WTC11 (cell line): ENCODE results near the gene ROBO1. TPM values are rescaled to one million over a fixed set of nuclear protein-coding genes. Genes with fewer than 3 reads are reported as not detected.

ENCODE experiments used
- ATAC-seq: fragments of 200-7000 bp; cut with Tn5 transposase; 2 replicates; pipeline ENCODE4 v1.10.0; 2021; ENCODE audit warnings: mild to moderate bottlenecking, moderate library complexity
- CTCF ChIA-PET: fragments of 300-600 bp; sonication (Branson Sonifier 250); formaldehyde crosslinking; loops from one replicate; lab custom pipeline; 2021; ENCODE audit warnings: antibody characterized with exemption; lab: Charles Lee
- POLR2A ChIA-PET: fragments of 350-600 bp; sonication (Branson Sonifier 250); formaldehyde crosslinking; loops from one replicate; lab custom pipeline; 2021; ENCODE audit warnings: antibody characterized with exemption; lab: Charles Lee
- DNase-seq: peaks from one replicate; pipeline ENCODE4 v3.0.0; 2021; ENCODE audit warnings: low spot score
- H3K27ac Mint-ChIP-seq: 2 replicates; pipeline ENCODE4 v1.8.0; 2021; ENCODE audit warnings: mixed read lengths
- H3K27me3 Mint-ChIP-seq: 2 replicates; pipeline ENCODE4 v1.8.0; 2021; ENCODE audit warnings: low read depth, mild to moderate bottlenecking, moderate library complexity, mixed read lengths
- H3K36me3 Mint-ChIP-seq: 2 replicates; pipeline ENCODE4 v1.8.0; 2021; ENCODE audit warnings: mixed read lengths
- H3K4me1 Mint-ChIP-seq: 2 replicates; pipeline ENCODE4 v1.8.0; 2022; ENCODE audit warnings: mixed read lengths
- H3K4me3 Mint-ChIP-seq: 2 replicates; pipeline ENCODE4 v1.8.0; 2021; ENCODE audit warnings: mild to moderate bottlenecking, moderate library complexity, mixed read lengths
- H3K9me3 Mint-ChIP-seq: 2 replicates; pipeline ENCODE4 v1.8.0; 2021; ENCODE audit warnings: mixed read lengths
- CREM ChIP-seq: sonication (generic); formaldehyde crosslinking; IDR thresholded peaks from 2 replicates; pipeline ENCODE4 v1.8.1; 2022; ENCODE audit warnings: mild to moderate bottlenecking, missing genetic modification reagents, moderate library complexity
- ELF4 ChIP-seq: sonication (generic); formaldehyde crosslinking; IDR thresholded peaks from 2 replicates; pipeline ENCODE4 v1.8.1; 2022; ENCODE audit warnings: low read depth, mild to moderate bottlenecking, moderate library complexity, missing genetic modification reagents
- FOXJ3 ChIP-seq: sonication (generic); formaldehyde crosslinking; IDR thresholded peaks from 2 replicates; pipeline ENCODE4 v1.9.0; 2021; ENCODE audit warnings: missing genetic modification reagents, mild to moderate bottlenecking, borderline replicate concordance
- GRHL2 ChIP-seq: fragments of 250-450 bp; sonication (Bioruptor Pico); IDR thresholded peaks from 2 replicates; pipeline ENCODE4 v1.8.0; 2022; ENCODE audit warnings: mild to moderate bottlenecking, moderate library complexity; ENCODE audit not compliant: insufficient replicate concordance, severe bottlenecking
- MYBL2 ChIP-seq: sonication (generic); formaldehyde crosslinking; IDR thresholded peaks from 2 replicates; pipeline ENCODE4 v1.8.1; 2023; ENCODE audit warnings: mild to moderate bottlenecking, moderate library complexity, missing genetic modification reagents
- SMAD3 ChIP-seq: sonication (generic); formaldehyde crosslinking; IDR thresholded peaks from 2 replicates; pipeline ENCODE4 v1.8.0; 2022; ENCODE audit warnings: missing genetic modification reagents, mild to moderate bottlenecking, borderline replicate concordance
- SP1 ChIP-seq: sonication (generic); formaldehyde crosslinking; conservative IDR thresholded peaks from 2 replicates; pipeline ENCODE4 v1.8.1; 2022; ENCODE audit warnings: missing genetic modification reagents
- TEAD1 ChIP-seq: sonication (generic); formaldehyde crosslinking; IDR thresholded peaks from 2 replicates; pipeline ENCODE4 v1.8.0; 2022; ENCODE audit warnings: mild to moderate bottlenecking, missing genetic modification reagents
- ZBTB21 ChIP-seq: sonication (generic); formaldehyde crosslinking; IDR thresholded peaks from 2 replicates; pipeline ENCODE4 v1.8.1; 2023; ENCODE audit warnings: mild to moderate bottlenecking, missing genetic modification reagents, borderline replicate concordance
- ZNF121 ChIP-seq: sonication (generic); formaldehyde crosslinking; IDR thresholded peaks from 2 replicates; pipeline ENCODE4 v1.8.0; 2023; ENCODE audit warnings: missing genetic modification reagents
- ZNF396 ChIP-seq: fragments of 250-450 bp; sonication (Bioruptor Pico); IDR thresholded peaks from 2 replicates; pipeline ENCODE4 v1.8.0; 2021; ENCODE audit warnings: mild to moderate bottlenecking, moderate library complexity, borderline replicate concordance
- total RNA-seq: library from RNA; stranded (reverse); gene quantifications from 3 replicates; pipeline ENCODE4 v1.2.3, GENCODE V29; 2021
- TF ChIP-seq, protein P1 (sequence below): sonication (generic); formaldehyde crosslinking; IDR thresholded peaks from 2 replicates; pipeline ENCODE4 v1.8.0; 2023; ENCODE audit warnings: missing genetic modification reagents
- TF ChIP-seq, protein P2 (sequence below): sonication (generic); formaldehyde crosslinking; IDR thresholded peaks from 2 replicates; pipeline ENCODE4 v1.8.1; 2022; ENCODE audit warnings: mild to moderate bottlenecking, missing genetic modification reagents, moderate library complexity, borderline replicate concordance
- TF ChIP-seq, protein P3 (sequence below): sonication (generic); formaldehyde crosslinking; conservative IDR thresholded peaks from 2 replicates; pipeline ENCODE4 v1.8.1; 2022; ENCODE audit warnings: mild to moderate bottlenecking, missing genetic modification reagents
- TF ChIP-seq, protein P4 (sequence below): fragments of 250-450 bp; sonication (Bioruptor Pico); IDR thresholded peaks from 2 replicates; pipeline ENCODE4 v2.1.2; 2022; ENCODE audit warnings: mild to moderate bottlenecking, moderate library complexity
- TF ChIP-seq, protein P5 (sequence below): sonication (generic); formaldehyde crosslinking; IDR thresholded peaks from 2 replicates; pipeline ENCODE4 v1.8.0; 2022; ENCODE audit warnings: mild to moderate bottlenecking, missing genetic modification reagents
- TF ChIP-seq, protein P6 (sequence below): sonication (generic); formaldehyde crosslinking; IDR thresholded peaks from 2 replicates; pipeline ENCODE4 v1.8.1; 2023; ENCODE audit warnings: mild to moderate bottlenecking, missing genetic modification reagents

Gene ROBO1
- total RNA-seq, 1 experiment from 2014 or later = 90.9 TPM

DNA sequence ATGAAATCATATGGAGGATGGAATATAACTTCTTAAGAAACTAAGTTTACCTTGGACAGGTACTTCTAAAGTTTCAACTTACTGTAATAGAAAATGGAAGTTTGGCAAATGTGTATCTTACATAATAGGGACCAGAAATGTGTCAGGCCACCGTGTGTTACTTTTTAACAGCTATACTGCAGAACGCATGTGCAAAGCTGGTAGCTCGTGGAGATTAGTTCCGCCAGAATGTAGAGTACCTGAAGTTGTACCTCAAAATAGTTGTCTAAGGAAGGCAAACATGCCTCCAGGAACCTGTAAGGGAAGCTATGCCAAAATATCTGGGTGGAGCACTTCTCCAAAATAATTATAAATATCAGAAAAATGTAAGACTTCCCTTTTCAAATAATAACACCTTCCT, 920.6 kb downstream of the ROBO1 start:
- CTCF ChIA-PET = no interaction called here
- peaks cover 13% of the 10 kb centered on the region for H3K4me1 Mint-ChIP-seq

DNA sequence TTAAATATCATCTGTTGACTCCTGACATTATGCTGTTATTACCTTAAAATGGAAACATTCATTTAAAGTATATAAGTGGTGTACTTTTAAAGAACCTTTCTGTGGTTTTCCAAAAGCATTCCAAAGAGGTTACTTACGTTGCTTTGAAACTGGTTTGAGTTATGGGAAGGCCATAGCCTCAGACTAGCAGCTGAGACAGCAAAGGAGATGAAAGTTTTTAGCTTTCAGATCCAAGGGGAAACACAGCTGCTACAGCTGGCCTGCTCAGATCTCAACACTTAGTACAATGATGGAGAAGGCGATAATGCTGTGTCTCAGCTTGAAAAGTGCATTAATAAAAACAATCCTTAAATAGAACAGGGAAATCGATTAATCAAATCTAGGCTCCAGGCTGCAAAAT, 921.1 kb downstream of the ROBO1 start:
- CTCF ChIA-PET = no interaction called here
- Mint-ChIP-seq H3K27me3 (no peaks in the 10 kb centered on the region), H3K9me3 (no peaks in the 10 kb centered on the region), H3K27ac (no peak overlapping the region), H3K4me1 (peaks cover 13% of the 10 kb centered on the region), H3K4me3 (no peak overlapping the region), H3K36me3 (no peaks in the 10 kb centered on the region)
- ATAC-seq (no peak), DNase-seq (no peak)
- POLR2A ChIA-PET = no interaction called here
- TF ChIP-seq SMAD3 (CRISPR knock-in tag) = no peak
- TF ChIP-seq GRHL2 (CRISPR knock-in tag) = no peak
- no peak for TF ChIP-seq SP1
- TF ChIP-seq, protein P1, sequence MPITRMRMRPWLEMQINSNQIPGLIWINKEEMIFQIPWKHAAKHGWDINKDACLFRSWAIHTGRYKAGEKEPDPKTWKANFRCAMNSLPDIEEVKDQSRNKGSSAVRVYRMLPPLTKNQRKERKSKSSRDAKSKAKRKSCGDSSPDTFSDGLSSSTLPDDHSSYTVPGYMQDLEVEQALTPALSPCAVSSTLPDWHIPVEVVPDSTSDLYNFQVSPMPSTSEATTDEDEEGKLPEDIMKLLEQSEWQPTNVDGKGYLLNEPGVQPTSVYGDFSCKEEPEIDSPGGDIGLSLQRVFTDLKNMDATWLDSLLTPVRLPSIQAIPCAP (CRISPR knock-in tag) = no peak
- no peak for TF ChIP-seq MYBL2 (CRISPR knock-in tag)
- TF ChIP-seq, protein P2, sequence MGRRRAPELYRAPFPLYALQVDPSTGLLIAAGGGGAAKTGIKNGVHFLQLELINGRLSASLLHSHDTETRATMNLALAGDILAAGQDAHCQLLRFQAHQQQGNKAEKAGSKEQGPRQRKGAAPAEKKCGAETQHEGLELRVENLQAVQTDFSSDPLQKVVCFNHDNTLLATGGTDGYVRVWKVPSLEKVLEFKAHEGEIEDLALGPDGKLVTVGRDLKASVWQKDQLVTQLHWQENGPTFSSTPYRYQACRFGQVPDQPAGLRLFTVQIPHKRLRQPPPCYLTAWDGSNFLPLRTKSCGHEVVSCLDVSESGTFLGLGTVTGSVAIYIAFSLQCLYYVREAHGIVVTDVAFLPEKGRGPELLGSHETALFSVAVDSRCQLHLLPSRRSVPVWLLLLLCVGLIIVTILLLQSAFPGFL (CRISPR knock-in tag) = no peak
- no peak for TF ChIP-seq FOXJ3
- TF ChIP-seq, protein P3, sequence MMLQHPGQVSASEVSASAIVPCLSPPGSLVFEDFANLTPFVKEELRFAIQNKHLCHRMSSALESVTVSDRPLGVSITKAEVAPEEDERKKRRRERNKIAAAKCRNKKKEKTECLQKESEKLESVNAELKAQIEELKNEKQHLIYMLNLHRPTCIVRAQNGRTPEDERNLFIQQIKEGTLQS (CRISPR knock-in tag) = no peak
- TF ChIP-seq ZNF121 (CRISPR knock-in tag) = no peak

More for the DNA sequence above, 920.6 kb downstream of the ROBO1 start:
- POLR2A ChIA-PET = no interaction called here
- no peak overlapping the region for H3K27ac Mint-ChIP-seq
- no peak for DNase-seq
- TF ChIP-seq, protein P4, sequence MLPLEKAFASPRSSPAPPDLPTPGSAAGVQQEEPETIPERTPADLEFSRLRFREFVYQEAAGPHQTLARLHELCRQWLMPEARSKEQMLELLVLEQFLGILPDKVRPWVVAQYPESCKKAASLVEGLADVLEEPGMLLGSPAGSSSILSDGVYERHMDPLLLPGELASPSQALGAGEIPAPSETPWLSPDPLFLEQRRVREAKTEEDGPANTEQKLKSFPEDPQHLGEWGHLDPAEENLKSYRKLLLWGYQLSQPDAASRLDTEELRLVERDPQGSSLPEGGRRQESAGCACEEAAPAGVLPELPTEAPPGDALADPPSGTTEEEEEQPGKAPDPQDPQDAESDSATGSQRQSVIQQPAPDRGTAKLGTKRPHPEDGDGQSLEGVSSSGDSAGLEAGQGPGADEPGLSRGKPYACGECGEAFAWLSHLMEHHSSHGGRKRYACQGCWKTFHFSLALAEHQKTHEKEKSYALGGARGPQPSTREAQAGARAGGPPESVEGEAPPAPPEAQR (CRISPR knock-in tag) = no peak
- TF ChIP-seq TEAD1 (CRISPR knock-in tag) (no peak), ZBTB21 (CRISPR knock-in tag) (no peak), ZNF121 (CRISPR knock-in tag) (no peak), CREM (CRISPR knock-in tag) (no peak), ZNF396 (CRISPR knock-in tag) (no peak), ELF4 (CRISPR knock-in tag) (no peak)
- TF ChIP-seq, protein P2 (CRISPR knock-in tag) = no peak
- TF ChIP-seq, protein P3 (CRISPR knock-in tag) = no peak
- TF ChIP-seq, protein P5, sequence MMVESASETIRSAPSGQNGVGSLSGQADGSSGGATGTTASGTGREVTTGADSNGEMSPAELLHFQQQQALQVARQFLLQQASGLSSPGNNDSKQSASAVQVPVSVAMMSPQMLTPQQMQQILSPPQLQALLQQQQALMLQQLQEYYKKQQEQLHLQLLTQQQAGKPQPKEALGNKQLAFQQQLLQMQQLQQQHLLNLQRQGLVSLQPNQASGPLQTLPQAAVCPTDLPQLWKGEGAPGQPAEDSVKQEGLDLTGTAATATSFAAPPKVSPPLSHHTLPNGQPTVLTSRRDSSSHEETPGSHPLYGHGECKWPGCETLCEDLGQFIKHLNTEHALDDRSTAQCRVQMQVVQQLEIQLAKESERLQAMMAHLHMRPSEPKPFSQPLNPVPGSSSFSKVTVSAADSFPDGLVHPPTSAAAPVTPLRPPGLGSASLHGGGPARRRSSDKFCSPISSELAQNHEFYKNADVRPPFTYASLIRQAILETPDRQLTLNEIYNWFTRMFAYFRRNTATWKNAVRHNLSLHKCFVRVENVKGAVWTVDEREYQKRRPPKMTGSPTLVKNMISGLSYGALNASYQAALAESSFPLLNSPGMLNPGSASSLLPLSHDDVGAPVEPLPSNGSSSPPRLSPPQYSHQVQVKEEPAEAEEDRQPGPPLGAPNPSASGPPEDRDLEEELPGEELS (CRISPR knock-in tag) = no peak
- TF ChIP-seq, protein P6, sequence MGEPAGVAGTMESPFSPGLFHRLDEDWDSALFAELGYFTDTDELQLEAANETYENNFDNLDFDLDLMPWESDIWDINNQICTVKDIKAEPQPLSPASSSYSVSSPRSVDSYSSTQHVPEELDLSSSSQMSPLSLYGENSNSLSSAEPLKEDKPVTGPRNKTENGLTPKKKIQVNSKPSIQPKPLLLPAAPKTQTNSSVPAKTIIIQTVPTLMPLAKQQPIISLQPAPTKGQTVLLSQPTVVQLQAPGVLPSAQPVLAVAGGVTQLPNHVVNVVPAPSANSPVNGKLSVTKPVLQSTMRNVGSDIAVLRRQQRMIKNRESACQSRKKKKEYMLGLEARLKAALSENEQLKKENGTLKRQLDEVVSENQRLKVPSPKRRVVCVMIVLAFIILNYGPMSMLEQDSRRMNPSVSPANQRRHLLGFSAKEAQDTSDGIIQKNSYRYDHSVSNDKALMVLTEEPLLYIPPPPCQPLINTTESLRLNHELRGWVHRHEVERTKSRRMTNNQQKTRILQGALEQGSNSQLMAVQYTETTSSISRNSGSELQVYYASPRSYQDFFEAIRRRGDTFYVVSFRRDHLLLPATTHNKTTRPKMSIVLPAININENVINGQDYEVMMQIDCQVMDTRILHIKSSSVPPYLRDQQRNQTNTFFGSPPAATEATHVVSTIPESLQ (CRISPR knock-in tag) = no peak
- TF ChIP-seq, all 79 proteins: peak for 0
- no peak overlapping the region for H3K4me3 Mint-ChIP-seq
- ATAC-seq = no peak
- no peaks in the 10 kb centered on the region for H3K27me3 Mint-ChIP-seq
- no peaks in the 10 kb centered on the region for H3K9me3 Mint-ChIP-seq
- no peaks in the 10 kb centered on the region for H3K36me3 Mint-ChIP-seq
